Measurements from ENCODE around the gene KRT10.
"Not testable (repeated sequence)": the region's sequence is repeated elsewhere in the genome, so short reads cannot be mapped to it uniquely, and the experiment has no call there.

Gene KRT10

GRCh38 chr17:40830085-40830776 lies 7.8 kb upstream of the KRT10 start:
- no peak for DNase-seq

GRCh38 chr17:40828454-40829044 lies 6.1 kb upstream of the KRT10 start:
- DNase-seq: no peak

- DNase-seq: no peak
Measured at GRCh38 chr17:40827746-40828453, 5.5 kb upstream of the KRT10 start.

- no peak for DNase-seq
Measured at GRCh38 chr17:40825599-40825998, 3.2 kb upstream of the KRT10 start.

- no peak for DNase-seq
Measured at GRCh38 chr17:40824015-40824832, 1.8 kb upstream of the KRT10 start.

- DNase-seq: no peak
Measured at GRCh38 chr17:40821536-40821935, 878 bp downstream of the KRT10 start.

- DNase-seq: no peak
Measured at GRCh38 chr17:40820228-40820838, 2.1 kb downstream of the KRT10 start.

GRCh38 chr17:40819528-40820125 lies 2.8 kb downstream of the KRT10 start:
- no peak for DNase-seq

GRCh38 chr17:40818733-40819527 lies 3.5 kb downstream of the KRT10 start:
- peak; percentile 94 for DNase-seq

GRCh38 chr17:40818343-40818732 lies 4.1 kb downstream of the KRT10 start:
- DNase-seq: no peak

GRCh38 chr17:40817103-40817682 lies 5.2 kb downstream of the KRT10 start:
- no peak for DNase-seq

GRCh38 chr17:40816569-40816968 lies 5.8 kb downstream of the KRT10 start:
- no peak for DNase-seq

GRCh38 chr17:40815381-40815780 lies 7.0 kb downstream of the KRT10 start:
- DNase-seq: no peak

- DNase-seq: not testable (repeated sequence)
Measured at GRCh38 chr17:40814657-40815056, 7.8 kb downstream of the KRT10 start.

- no peak for DNase-seq
Measured at GRCh38 chr17:40813804-40814203, 8.6 kb downstream of the KRT10 start.

- no peak for DNase-seq
Measured at GRCh38 chr17:40812639-40813038, 9.8 kb downstream of the KRT10 start.

GRCh38 chr17:40810494-40810893 lies 11.9 kb downstream of the KRT10 start:
- DNase-seq: no peak

GRCh38 chr17:40809721-40810421 lies 12.5 kb downstream of the KRT10 start:
- DNase-seq: no peak

GRCh38 chr17:40806131-40806530 lies 16.3 kb downstream of the KRT10 start:
- no peak for DNase-seq

- DNase-seq: peak; percentile 93
Measured at GRCh38 chr17:40803617-40804082, 18.8 kb downstream of the KRT10 start.
